ENCODE measurements around the gene DPP6.
A peak's percentile ranks its signal among the peaks of the same experiment; 100 is the strongest.
"Not testable (repeated sequence)": the region's sequence is repeated elsewhere in the genome, so short reads cannot be mapped to it uniquely, and the experiment has no call there.

The DPP6 gene

DNA sequence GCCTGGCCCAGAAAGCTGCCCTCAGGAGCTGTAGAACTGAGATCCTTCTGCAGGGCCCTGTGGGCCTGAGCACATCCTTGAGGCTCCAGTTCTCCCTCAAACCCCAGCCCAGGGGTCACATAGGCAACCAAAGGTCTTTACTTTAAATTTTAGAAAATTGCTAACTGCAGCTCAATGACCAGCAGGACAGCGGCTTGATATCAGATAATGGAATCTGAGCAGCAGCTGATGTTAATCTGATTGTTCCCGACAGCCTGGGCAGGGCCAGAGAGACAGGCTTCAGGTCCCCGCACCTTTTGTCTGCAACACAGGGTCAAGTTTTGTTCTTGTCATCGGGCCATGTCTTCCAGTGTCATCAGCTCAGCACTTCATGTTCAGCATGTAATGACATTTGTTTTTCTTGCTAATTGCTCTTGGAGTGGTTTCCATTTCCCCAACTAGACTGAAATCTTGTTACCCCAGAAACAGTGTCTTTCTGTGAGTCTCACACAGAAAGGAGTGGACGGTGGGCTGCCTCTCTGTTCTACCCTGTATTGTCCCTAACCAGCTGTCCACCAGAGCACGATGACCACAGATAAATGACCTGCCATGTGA lies 859.8 kb downstream of the DPP6 start:
- no peak for DNase-seq (ENCODE audit: low read depth)

DNA sequence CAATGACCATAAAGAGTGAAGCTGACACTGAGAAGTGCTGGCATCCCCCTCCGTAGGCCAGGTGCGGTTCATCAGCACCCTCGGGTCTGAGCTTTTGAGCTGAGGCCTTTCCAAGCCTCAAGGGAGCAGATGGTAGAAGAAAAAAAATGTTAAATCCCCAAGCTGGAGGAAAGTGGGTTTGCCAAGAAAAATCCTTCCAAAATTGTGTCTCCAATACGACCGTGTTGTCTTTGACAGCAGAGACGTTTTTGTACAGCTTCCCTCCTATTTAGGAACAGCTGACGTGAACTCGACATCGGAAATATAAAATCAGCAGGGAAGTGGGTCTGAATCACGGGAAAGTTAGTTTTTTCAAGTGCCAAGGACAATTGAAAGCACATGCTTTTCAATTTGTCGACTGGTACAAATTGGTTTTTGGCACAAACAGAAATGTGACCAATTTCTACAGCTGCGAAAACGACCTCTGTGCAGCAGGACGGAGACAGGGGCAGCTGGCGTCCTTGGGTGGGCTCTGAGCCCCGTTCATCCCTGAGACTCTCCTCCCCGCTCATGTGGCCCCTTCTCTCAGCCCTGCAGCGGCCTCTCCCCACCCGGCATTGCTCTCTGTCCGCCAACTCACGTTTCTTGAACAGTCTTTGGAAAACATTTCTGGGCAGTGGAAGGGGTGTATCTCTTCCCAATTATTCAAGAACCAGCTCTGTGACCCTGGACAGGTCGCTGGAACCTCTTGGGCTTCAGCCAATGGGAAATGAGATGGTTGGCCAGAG lies 860.9 kb downstream of the DPP6 start:
- DNase-seq (ENCODE audit: low read depth) = no peak

- DNase-seq (ENCODE audit: low read depth) = peak; percentile 80
These were observed 861.6 kb downstream of the DPP6 start for GRCh38 chr7:154913638-154914307.

- DNase-seq (ENCODE audit: low read depth) = no peak
These were observed 862.3 kb downstream of the DPP6 start for GRCh38 chr7:154914308-154914995.

DNA sequence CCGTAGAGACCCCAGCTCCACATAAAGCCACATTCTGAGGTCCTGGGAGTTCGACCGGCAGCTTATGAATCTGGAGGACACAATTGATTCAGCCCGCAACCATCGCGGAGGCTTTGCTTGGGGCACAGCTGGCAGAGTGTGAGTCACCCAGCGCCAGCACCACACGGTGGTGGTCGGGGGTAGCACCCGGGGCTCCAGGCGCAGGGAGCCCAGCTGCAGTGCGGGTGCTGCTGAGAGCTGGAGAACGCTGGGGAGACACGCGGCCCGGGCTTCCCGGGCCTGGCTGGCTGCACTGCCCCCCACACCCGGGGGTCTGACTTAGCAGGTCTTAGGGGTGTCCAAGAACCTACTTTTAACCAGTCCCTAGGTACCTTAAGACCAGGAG lies 862.8 kb downstream of the DPP6 start:
- DNase-seq (ENCODE audit: low read depth) = no peak

DNA sequence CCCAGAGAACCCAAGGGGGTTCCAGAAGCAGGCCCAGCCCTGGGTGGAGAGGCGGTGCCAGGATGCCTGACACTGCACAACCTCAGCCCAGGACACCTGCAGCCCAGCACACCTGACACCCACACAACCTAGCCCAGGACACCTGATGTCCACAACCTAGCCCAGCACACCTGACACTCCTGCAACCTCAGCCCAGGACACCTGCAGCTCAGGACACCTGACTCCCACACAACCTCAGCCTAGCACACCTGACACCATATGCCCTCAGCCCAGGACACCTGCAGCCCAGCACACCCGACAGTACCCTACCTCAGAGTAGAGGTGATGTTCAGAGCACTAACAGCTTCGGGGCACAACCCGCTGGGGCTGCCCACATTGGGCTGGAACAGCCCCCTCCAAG lies 863.4 kb downstream of the DPP6 start:
- no peak for DNase-seq (ENCODE audit: low read depth)

DNA sequence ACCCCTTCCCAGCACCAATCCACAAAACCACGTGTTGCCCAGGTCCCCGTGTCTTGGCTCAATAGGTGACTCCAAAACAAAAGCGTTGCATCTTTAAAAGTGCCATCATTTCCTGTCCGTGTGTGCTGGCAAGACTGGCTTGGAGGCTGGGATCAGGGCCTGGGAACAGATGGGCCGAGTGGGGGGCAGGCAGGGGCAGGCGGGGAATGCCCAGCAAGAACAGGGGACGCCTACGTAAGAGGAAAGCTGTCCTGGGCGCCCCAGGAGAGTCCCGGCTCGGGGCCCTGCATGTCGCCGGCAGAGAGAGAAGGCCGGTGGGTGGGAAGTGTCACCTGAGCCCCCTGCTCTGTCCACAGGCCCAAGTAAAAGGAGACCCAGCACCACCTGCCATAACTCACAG lies 864.2 kb downstream of the DPP6 start:
- no peak for DNase-seq (ENCODE audit: low read depth)

DNA sequence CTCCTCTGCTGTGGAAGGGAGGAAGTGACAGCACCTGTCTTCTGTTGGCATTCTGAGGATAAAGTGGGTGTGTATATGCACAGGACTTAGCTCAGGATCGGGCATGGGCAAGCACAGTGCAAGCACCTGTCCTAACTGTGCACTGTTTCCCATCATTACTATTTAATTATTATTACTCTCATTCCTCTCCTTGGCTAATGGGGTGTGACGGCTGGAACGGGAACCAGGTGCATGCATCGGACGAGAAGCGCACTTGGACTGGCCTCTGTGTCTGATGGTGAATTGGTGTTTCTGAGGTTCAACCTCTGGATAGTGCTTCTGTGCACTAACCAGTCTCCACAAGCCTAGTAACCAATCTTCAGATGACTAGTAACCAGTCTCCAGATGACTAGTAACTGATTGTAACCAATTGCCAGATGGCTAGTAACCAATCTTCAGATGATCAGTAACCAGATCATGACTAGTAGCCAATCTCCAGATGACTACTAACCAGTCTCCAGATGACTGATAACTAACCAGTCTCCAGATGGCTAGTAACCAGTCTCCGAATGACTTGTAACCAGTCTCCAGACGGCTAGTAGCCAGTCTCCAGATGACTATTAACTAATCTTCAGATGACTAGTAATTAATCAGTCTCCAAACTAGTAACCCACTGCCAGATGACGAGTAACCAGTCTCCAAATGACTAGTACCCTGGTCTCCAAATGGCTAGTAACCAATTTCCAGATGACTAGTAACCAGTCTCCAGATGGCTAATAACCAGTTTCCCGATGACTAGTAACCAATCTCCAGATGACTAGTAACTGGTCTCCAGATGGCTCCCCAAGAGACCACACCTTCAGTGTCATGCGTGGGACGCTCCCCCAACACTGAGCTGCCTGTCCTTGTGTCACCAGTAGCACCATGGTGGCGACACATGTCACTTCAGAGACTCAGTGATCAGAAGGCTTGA lies 864.9 kb downstream of the DPP6 start:
- DNase-seq (ENCODE audit: low read depth) = no peak

GRCh38 chr7:154917808-154918160 lies 865.6 kb downstream of the DPP6 start:
- no peak for DNase-seq (ENCODE audit: low read depth)

- DNase-seq (ENCODE audit: low read depth) = no peak
These were observed 866.1 kb downstream of the DPP6 start for GRCh38 chr7:154918266-154918665.

GRCh38 chr7:154918741-154919140 lies 866.5 kb downstream of the DPP6 start:
- no peak for DNase-seq (ENCODE audit: low read depth)

DNA sequence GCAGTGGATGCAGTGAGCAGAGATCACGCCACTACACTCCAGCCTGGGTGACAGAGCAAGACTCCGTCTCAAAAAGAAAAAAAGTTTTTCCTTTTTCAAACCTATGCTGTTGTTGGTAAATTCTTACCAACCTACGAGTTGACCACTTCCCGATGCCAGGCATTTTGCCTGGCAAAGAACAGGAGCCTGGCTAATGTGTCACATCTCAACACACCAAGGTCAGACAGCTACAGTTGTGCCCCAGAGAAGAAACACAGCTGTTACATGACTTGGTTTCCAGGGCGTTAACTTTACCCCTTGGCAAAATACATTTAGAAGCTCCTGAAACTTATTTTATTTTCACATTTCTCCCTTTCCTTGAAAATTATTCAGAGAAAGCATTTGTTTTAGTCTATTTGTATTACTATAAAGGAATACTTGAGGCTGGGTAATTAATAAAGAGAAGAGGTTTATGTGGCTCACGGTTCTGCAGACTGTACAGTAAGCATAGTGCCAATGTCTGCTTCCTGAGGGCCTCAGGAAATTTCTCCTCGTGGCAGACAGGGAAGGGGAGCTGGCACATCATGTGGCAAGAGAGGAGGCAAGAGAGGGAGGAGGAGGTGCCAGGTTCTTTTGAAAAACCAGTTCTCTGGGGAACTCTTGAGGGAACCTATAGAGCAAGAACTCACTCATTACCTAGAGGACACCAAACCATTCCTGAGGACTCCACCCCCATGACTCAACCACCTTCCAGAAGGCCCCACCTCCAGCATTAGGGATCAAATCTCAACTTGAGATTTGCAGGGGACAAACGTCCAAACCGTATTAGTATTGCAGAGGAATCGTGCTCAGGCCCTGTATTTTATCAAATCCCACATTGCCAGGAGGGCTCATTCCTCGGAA lies 867.4 kb downstream of the DPP6 start:
- no peak for DNase-seq (ENCODE audit: low read depth)

DNA sequence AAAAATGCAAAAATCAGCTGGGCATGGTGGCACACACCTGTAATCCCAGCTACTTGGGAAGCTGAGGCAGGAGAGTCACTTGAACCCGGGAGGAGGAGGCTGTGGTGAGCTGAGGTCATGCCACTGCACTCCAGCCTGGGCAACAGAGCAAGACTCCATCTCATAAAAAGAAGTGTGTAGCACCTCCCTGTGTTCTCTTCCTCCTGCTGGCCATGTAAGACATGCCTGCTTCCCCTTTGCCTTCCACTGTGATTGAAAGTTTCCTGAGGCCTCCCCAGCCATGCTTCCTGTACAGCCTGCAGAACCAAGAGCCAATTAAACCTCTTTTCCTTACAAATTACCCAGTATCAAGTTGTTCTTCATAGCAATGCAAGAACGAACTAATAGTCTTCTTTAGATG lies 870.3 kb downstream of the DPP6 start:
- DNase-seq (ENCODE audit: low read depth) = not testable (repeated sequence)

GRCh38 chr7:154927624-154928125 lies 875.5 kb downstream of the DPP6 start:
- DNase-seq (ENCODE audit: low read depth) = peak; percentile 49

DNA sequence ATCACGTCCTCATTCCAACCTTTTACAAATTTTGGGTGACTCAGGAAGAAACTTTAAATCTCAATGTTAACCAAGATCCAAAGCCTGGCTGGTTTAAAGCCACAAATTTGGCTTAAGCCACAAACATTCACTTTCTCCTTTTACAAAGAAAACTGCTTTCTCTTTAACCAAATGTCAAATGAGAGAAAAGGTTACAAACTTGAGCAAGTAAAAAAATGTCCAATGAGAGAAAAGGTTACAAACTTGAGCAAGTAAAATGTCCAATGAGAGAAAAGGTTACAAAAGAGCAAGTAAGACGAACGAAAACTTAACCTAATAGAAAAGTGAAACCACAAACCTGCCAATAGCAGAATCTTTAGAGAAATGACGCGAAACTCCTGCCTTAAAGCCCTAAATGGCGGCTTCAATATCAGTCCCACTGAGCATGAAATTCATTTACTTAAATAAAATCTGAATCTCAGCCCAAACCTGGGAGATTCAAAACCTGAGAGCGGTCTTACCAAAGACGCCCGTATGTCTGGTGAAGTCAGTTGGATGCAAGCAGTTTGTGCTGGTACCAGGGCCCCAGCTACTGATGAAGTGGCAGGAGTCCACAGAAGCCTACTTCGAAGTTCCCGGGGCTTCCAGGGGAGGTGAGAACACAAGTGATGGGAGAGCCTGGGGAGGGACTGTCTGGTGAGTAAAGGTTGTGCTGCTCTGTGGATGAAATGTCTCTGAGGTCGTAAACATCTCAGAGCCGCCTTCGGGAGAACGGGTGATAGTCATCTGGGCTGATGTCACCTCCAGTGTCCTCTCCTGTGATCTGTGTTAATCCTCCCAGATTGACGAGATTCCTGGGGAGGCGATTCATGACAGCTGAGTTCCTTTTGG lies 876.2 kb downstream of the DPP6 start:
- DNase-seq (ENCODE audit: low read depth) = no peak

GRCh38 chr7:154929006-154929726 lies 877.0 kb downstream of the DPP6 start:
- DNase-seq (ENCODE audit: low read depth) = no peak

- DNase-seq (ENCODE audit: low read depth) = no peak
These were observed 879.7 kb downstream of the DPP6 start for GRCh38 chr7:154931906-154932305.

DNA sequence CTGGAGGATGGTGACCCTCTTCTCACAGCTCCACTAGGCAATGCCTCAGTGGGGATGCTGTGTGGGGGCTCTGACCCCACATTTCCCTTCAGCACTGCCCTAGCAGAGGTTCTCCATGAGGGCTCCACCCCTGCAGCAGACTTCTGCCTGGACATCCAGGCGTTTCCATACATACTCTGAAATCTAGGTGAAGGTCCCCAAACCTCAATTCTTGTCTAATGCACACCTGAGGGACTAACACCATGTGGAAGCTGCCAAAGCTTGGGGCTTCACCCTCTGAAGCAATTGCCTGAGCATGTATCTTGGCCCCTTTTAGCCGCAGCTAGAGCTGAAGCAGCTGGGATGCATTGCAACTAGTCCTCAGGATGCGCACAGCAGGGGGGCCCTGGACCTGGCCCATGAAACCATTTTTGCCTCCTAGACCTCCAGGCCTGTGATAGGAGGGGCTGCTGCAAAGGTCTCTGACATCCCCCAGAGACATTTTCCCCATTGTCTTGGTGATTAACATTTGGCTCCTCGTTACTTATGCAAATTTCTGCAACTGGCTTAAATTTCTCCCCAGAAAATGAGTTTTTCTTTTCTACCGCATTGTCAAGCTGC lies 882.3 kb downstream of the DPP6 start:
- not testable (repeated sequence) for DNase-seq (ENCODE audit: low read depth)

Measured in activated T-helper 9 cell treated with anti-CD3 and anti-CD28 coated beads, Interleukin-2, amount 50 U/mL, for 16 hours (primary cell).